Stimulated activated CD4-positive, alpha-beta T cell treated with anti-CD3 and anti-CD28 coated beads, Interleukin-2, amount 100 ng/mL, for 4 hours (primary cell): Measurements from ENCODE around the gene HOOK1.
"Not testable (repeated sequence)": the region's sequence is repeated elsewhere in the genome, so short reads cannot be mapped to it uniquely, and the experiment has no call there.

Experiments used
- DNase-seq: peaks from one replicate; pipeline ENCODE4 v3.0.0-alpha.2; 2020; ENCODE audit warnings: low read depth

HOOK1 gene

DNA sequence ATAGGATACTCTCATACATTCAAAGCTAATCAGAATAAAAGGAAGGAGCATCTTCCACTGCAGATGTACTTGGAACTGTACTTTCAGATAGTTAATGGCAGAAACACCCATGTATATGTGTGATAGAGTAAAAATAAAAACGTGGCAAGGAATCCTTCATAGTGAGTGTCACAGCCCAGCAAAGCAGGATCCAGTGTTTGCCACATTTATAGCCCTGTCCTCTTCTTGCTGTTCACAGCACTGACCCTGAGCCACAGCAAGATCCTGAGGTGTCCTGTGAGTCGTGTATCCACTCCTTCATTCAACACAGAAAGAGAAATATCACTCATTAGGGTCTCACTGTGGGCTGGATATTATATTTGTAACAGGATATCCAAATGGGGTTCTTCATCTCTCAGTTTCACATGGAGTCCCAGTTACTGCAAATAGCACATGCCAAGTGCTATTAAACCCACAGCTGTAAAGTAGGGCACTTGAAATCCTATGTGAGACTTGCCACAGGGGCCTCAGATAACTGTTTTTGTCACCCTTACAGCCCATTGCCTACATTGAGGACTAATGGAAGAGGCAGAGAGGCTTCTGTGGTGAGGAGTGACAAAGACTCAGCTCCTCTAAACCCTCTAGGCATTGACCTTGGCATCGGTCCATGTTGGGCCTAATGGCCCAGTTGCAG lies 70.5 kb downstream of the HOOK1 start:
- DNase-seq = no peak

- DNase-seq = no peak
Observed at GRCh38 chr1:59892841-59893811, 78.4 kb downstream of the HOOK1 start.

DNA sequence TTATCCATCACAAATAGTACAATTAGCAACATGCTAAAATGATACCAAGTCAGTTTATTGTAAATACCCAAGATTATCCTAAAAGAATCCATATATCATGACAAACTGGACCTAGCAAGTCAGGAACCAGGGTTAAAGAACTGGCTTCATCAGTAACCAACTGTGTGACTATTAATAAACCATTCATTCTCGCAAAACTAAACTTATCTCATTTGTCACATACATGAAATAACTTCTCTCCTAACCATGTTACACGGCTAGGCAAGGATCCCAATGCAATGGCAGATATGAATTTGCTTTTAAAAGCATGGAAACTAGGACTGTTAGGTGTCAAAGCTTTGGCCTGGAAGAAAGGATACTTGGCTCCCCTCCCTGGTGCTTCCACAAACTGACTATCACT lies 82.4 kb downstream of the HOOK1 start:
- no peak for DNase-seq

GRCh38 chr1:59898927-59899326 lies 84.2 kb downstream of the HOOK1 start:
- no peak for DNase-seq

GRCh38 chr1:59900640-59901039 lies 85.9 kb downstream of the HOOK1 start:
- no peak for DNase-seq

GRCh38 chr1:59901770-59902388 lies 87.1 kb downstream of the HOOK1 start:
- DNase-seq = no peak

- DNase-seq = no peak
Observed at GRCh38 chr1:59903141-59903754, 88.5 kb downstream of the HOOK1 start.

- DNase-seq = no peak
Observed at GRCh38 chr1:59906931-59907330, 92.2 kb downstream of the HOOK1 start.

DNA sequence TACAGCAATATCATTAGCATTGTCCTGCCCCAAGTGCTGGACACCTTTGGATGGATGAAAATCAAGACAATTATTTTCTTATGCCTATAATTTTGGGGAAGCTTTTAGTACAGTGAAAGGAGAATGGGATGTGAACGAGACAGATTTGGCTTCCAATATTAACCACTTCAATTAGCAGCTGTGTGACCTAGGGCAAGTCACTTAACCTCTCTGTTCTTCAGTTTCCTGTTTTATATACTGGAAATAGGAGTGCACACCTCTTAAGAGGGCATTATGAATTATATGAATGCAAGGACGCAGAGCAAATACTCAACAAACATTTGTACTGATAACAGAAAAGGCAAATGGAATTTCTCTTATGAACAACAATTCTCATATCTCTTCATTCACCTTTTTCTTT lies 93.3 kb downstream of the HOOK1 start:
- no peak for DNase-seq

- no peak for DNase-seq
Observed at GRCh38 chr1:59908682-59909081, 93.9 kb downstream of the HOOK1 start.

DNA sequence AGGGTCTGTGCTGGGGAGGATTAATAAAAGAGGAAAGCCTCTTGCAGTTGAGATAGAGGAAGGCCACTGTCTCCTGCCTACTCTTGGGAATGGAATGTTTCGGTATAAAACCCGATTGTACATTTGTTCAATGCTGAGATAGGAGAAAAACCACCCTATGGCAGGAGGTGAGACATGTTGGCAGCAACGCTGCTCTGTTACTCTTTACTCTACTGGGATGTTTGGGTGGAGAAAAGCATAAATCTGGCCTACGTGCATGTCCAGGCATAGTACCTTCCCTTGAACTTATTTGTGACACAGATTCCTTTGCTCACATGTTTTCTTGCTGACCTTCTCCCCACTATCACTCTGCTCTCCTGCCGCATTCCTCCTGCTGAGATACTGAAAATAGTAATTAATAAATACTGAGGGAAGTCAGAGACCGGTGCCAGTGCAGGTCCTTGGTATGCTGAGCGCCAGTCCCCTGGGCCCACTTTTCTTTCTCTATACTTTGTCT lies 100.1 kb downstream of the HOOK1 start:
- not testable (repeated sequence) for DNase-seq

DNA sequence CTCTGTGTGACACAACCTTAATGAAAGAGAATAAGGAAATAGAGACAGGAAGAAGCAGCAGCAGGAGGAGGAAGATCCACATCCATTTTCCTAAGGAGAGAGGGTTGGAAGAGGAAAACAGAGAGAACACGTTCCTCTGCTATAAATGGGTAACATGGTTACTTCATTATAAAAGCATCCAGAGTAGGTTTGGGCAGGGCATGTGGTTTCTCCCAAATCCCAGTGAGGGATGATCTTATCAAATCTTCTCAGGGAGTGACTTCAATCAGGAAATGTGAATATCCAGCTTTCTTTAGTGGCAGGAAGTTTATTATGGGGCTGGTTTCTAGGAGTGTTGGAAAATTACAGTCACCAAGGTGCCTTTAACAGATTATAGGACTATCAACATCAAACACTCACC lies 100.8 kb downstream of the HOOK1 start:
- no peak for DNase-seq

GRCh38 chr1:59917026-59917784 lies 102.5 kb downstream of the HOOK1 start:
- no peak for DNase-seq

GRCh38 chr1:59917785-59918180 lies 103.0 kb downstream of the HOOK1 start:
- DNase-seq = no peak

- no peak for DNase-seq
Observed at GRCh38 chr1:59919746-59920145, 105.0 kb downstream of the HOOK1 start.

GRCh38 chr1:59921258-59921899 lies 106.6 kb downstream of the HOOK1 start:
- not testable (repeated sequence) for DNase-seq

- DNase-seq = no peak
Observed at GRCh38 chr1:59924653-59925052, 109.9 kb downstream of the HOOK1 start.
